HG02885 (cell line): ENCODE measurements around the gene DNM3.
"Not testable (repeated sequence)": the region's sequence is repeated elsewhere in the genome, so short reads cannot be mapped to it uniquely, and the experiment has no call there.

Source experiments
- ATAC-seq: cut with Tn5 transposase; IDR thresholded peaks from one replicate; pipeline ENCODE4 v1.9.1; 2021; ENCODE audit warnings: mild to moderate bottlenecking; ENCODE audit not compliant: unreplicated experiment, poor library complexity

The DNM3 gene

GRCh38 chr1:172371646-172372045 is 530.3 kb downstream of the DNM3 start:
- not testable (repeated sequence) for ATAC-seq

- no peak for ATAC-seq
These were observed 532.6 kb downstream of the DNM3 start for GRCh38 chr1:172373864-172374263.

- ATAC-seq: no peak
These were observed 533.9 kb downstream of the DNM3 start for GRCh38 chr1:172375211-172375631.

- no peak for ATAC-seq
These were observed 535.1 kb downstream of the DNM3 start for GRCh38 chr1:172376431-172376830.

GRCh38 chr1:172377565-172377964 is 536.3 kb downstream of the DNM3 start:
- no peak for ATAC-seq

GRCh38 chr1:172378109-172378760 is 536.9 kb downstream of the DNM3 start:
- ATAC-seq: no peak

GRCh38 chr1:172380441-172381244 is 539.3 kb downstream of the DNM3 start:
- ATAC-seq: peak; percentile 95

GRCh38 chr1:172381946-172382345 is 540.6 kb downstream of the DNM3 start:
- ATAC-seq: no peak

GRCh38 chr1:172382406-172382805 is 541.1 kb downstream of the DNM3 start:
- no peak for ATAC-seq

GRCh38 chr1:172382990-172383389 is 541.7 kb downstream of the DNM3 start:
- no peak for ATAC-seq

- no peak for ATAC-seq
These were observed 542.2 kb downstream of the DNM3 start for GRCh38 chr1:172383536-172383935.

- no peak for ATAC-seq
These were observed 543.4 kb downstream of the DNM3 start for GRCh38 chr1:172384656-172385055.

- ATAC-seq: no peak
These were observed 544.7 kb downstream of the DNM3 start for GRCh38 chr1:172386046-172386445.

- ATAC-seq: no peak
These were observed 547.2 kb downstream of the DNM3 start for GRCh38 chr1:172388490-172388889.

- no peak for ATAC-seq
These were observed 549.0 kb downstream of the DNM3 start for GRCh38 chr1:172390301-172390682.

- ATAC-seq: peak; percentile 74
These were observed 549.6 kb downstream of the DNM3 start for GRCh38 chr1:172390683-172391551.

- no peak for ATAC-seq
These were observed 550.7 kb downstream of the DNM3 start for GRCh38 chr1:172391976-172392375.

- no peak for ATAC-seq
These were observed 552.1 kb downstream of the DNM3 start for GRCh38 chr1:172393354-172393753.

GRCh38 chr1:172394141-172394751 is 552.9 kb downstream of the DNM3 start:
- peak; percentile 83 for ATAC-seq

- ATAC-seq: no peak
These were observed 553.5 kb downstream of the DNM3 start for GRCh38 chr1:172394811-172395210.
